CD4-positive, alpha-beta memory T cell (primary cell): ENCODE data around the gene TP63. TPM values are rescaled to one million over a fixed set of nuclear protein-coding genes. Genes with fewer than 3 reads are reported as not detected.

Experiments
- microRNA-seq: library from miRNA; unstranded; fragments of <30 nt; microRNA quantifications from one replicate; pipeline ENCODE4 v1.2.0, GENCODE V29; 2021; ENCODE audit warnings: borderline replicate concordance, borderline number of aligned reads, borderline microRNAs expressed, mixed read lengths
- polyA plus RNA-seq, 2 donors: library from polyadenylated mRNA; unstranded; fragments of 300-500 nt; fragmentation: Illumina TruSeq; gene quantifications; one replicate each; pipeline ENCODE4 v1.2.3, GENCODE V29; 2021
- total RNA-seq, 2 experiments: library from RNA; stranded (reverse); gene quantifications; one replicate each; pipeline ENCODE4 v1.2.3, GENCODE V29; 2021

TP63 gene
- total and polyA plus RNA-seq, 4 experiments from 2014 or later: 0.25 to 0.64 (median 0.55) TPM; not detected in 1

Small RNAs within 50 kb of the gene (microRNA-seq; reads per million reads assigned to microRNA genes)
- gene MIR944: 0.72 reads per million
